IMR-90 (cell line): ENCODE measurements around the gene PPP6R1. TPM values are rescaled to one million over a fixed set of nuclear protein-coding genes. Genes with fewer than 3 reads are reported as not detected.
"Not testable (repeated sequence)": the region's sequence is repeated elsewhere in the genome, so short reads cannot be mapped to it uniquely, and the experiment has no call there.

Experiments
- ATAC-seq: fragments of 200-7000 bp; cut with Tn5 transposase; 2 replicates; pipeline ENCODE4 v1.9.1; 2020; ENCODE audit warnings: low read depth, mild to moderate bottlenecking, moderate library complexity
- BruUV-seq: library from RNA; stranded (reverse); fragments of 400-500 nt; replicated peaks from 2 replicates; lab custom pipeline; 2021; lab: Mats Ljungman, UMichigan
- CTCF ChIA-PET: fragments of 300-600 bp; formaldehyde crosslinking; extraction: SDS; loops from one replicate; lab custom pipeline; 2021; ENCODE audit warnings: antibody characterized with exemption; lab: Yijun Ruan, JAX
- POLR2A ChIA-PET: fragments of 300-600 bp; sonication (Branson Sonifier 250); formaldehyde crosslinking; loops from one replicate; lab custom pipeline; 2022; ENCODE audit warnings: antibody characterized with exemption; ENCODE audit not compliant: unreplicated experiment; lab: Charles Lee
- DNase-seq: peaks from one replicate; pipeline ENCODE4 v3.0.0; 2013
- H2AFZ ChIP-seq: replicated peaks from 2 replicates; pipeline ENCODE3; 2013; ENCODE audit warnings: low read length, mild to moderate bottlenecking; ENCODE audit not compliant: poor library complexity
- H2AK5ac ChIP-seq: 2 replicates; pipeline ENCODE4 v1.6.1; 2013; ENCODE audit warnings: low read depth, low read length, inconsistent platforms
- H2AK9ac ChIP-seq: replicated peaks from 2 replicates; pipeline ENCODE3; 2013; ENCODE audit warnings: mild to moderate bottlenecking, low read depth, low read length, moderate library complexity; ENCODE audit not compliant: poor library complexity
- H2BK120ac ChIP-seq: 2 replicates; pipeline ENCODE4 v1.6.1; 2013; ENCODE audit warnings: low read depth, low read length, inconsistent platforms
- H2BK15ac ChIP-seq: 3 replicates; pipeline ENCODE4 v1.6.1; 2013; ENCODE audit warnings: low read depth, low read length, inconsistent platforms
- H2BK20ac ChIP-seq: 2 replicates; pipeline ENCODE4 v1.6.1; 2013; ENCODE audit warnings: low read depth, mild to moderate bottlenecking, inconsistent platforms, low read length, moderate library complexity
- H2BK5ac ChIP-seq: 2 replicates; pipeline ENCODE4 v1.6.1; 2013; ENCODE audit warnings: mild to moderate bottlenecking, low read depth, low read length, inconsistent platforms; ENCODE audit not compliant: poor library complexity, severe bottlenecking
- H3K14ac ChIP-seq: replicated peaks from 2 replicates; pipeline ENCODE4 v1.6.1; 2013; ENCODE audit warnings: low read depth, low read length, inconsistent platforms
- H3K18ac ChIP-seq: 2 replicates; pipeline ENCODE4 v1.6.1; 2013; ENCODE audit warnings: low read depth, low read length, control low read depth
- H3K23ac ChIP-seq: 2 replicates; pipeline ENCODE4 v1.6.1; 2013; ENCODE audit warnings: low read depth, low read length, inconsistent platforms
- H3K27ac ChIP-seq: 2 replicates; pipeline ENCODE4 v1.5.1; 2013; ENCODE audit warnings: mild to moderate bottlenecking, control low read depth, low read length; ENCODE audit not compliant: insufficient read depth
- H3K27me3 ChIP-seq: 2 replicates; pipeline ENCODE4 v1.6.1; 2013; ENCODE audit warnings: low read length; ENCODE audit not compliant: control insufficient read depth, insufficient read depth
- H3K36me3 ChIP-seq: 2 replicates; pipeline ENCODE4 v1.6.1; 2013; ENCODE audit warnings: low read length, mixed read lengths; ENCODE audit not compliant: control insufficient read depth, insufficient read depth
- H3K4ac ChIP-seq: 2 replicates; pipeline ENCODE4 v1.6.1; 2013; ENCODE audit warnings: low read depth, low read length, inconsistent platforms
- H3K4me1 ChIP-seq: 2 replicates; pipeline ENCODE4 v1.6.1; 2013; ENCODE audit warnings: low read length, mixed read lengths; ENCODE audit not compliant: control insufficient read depth, insufficient read depth
- H3K4me2 ChIP-seq: 2 replicates; pipeline ENCODE4 v1.6.1; 2013; ENCODE audit warnings: low read depth, mild to moderate bottlenecking, control low read depth, low read length, moderate library complexity
- H3K4me3 ChIP-seq: 2 replicates; pipeline ENCODE4 v1.5.1; 2013; ENCODE audit warnings: low read depth, mild to moderate bottlenecking, control low read depth, low read length, moderate library complexity; ENCODE audit not compliant: insufficient read depth
- H3K56ac ChIP-seq: 2 replicates; pipeline ENCODE4 v1.6.1; 2013; ENCODE audit warnings: low read length, inconsistent platforms; ENCODE audit not compliant: insufficient read depth; ENCODE audit errors: extremely low read depth
- H3K79me1 ChIP-seq, 2 experiments: 2 replicates each; pipeline ENCODE4 v1.6.1; 2013; ENCODE audit warnings: low read length in 2 of 2, inconsistent platforms in 1 of 2, low read depth in 1 of 2
- H3K9ac ChIP-seq: 2 replicates; pipeline ENCODE4 v1.6.1; 2013; ENCODE audit warnings: low read depth, low read length, control low read depth
- H3K9me1 ChIP-seq: 2 replicates; pipeline ENCODE4 v1.6.1; 2013; ENCODE audit warnings: low read length, inconsistent platforms; ENCODE audit not compliant: insufficient read depth
- H3K9me3 ChIP-seq: 2 replicates; pipeline ENCODE4 v1.6.1; 2013; ENCODE audit warnings: low read length; ENCODE audit not compliant: control insufficient read depth, insufficient read depth
- H4K20me1 ChIP-seq: 2 replicates; pipeline ENCODE4 v1.6.1; 2013; ENCODE audit warnings: low read length, inconsistent platforms; ENCODE audit not compliant: insufficient read depth
- H4K5ac ChIP-seq: 2 replicates; pipeline ENCODE4 v1.6.1; 2013; ENCODE audit warnings: mild to moderate bottlenecking, low read depth, low read length, control low read depth
- H4K8ac ChIP-seq, 2 experiments: 2 replicates each; pipeline ENCODE4 v1.6.1; 2013; ENCODE audit warnings: low read depth in 2 of 2, low read length in 2 of 2, control low read depth in 1 of 2, inconsistent platforms in 1 of 2
- H4K91ac ChIP-seq: 2 replicates; pipeline ENCODE4 v1.6.1; 2013; ENCODE audit warnings: low read depth, low read length, inconsistent platforms; ENCODE audit not compliant: insufficient read depth
- RAD21 ChIP-seq: IDR thresholded peaks from 2 replicates; pipeline ENCODE4 v1.6.1; 2012; ENCODE audit warnings: low read length, improper control_type of control experiment
- whole genome bisulfite sequencing, 2 experiments: methylation state at CpG; one replicate each; pipeline versions ENCODE4 v1.1.5 to v1.1.7; 2013; ENCODE audit warnings: missing lambda C conversion rate in 2 of 2; ENCODE audit not compliant: insufficient read length in 1 of 2; ENCODE audit errors: extremely low coverage in 2 of 2; 5-methylcytosine and 5-hydroxymethylcytosine counted together
- dilution Hi-C: fragments of 300-500 bp; cut with HindIII; formaldehyde crosslinking; loops from one replicate; pipeline ENCODE4 v1.14.3; 2018; ENCODE audit warnings: low sequenced_read_pairs; ENCODE audit not compliant: unreplicated experiment
- in situ Hi-C: fragments of 300-500 bp; cut with MboI; formaldehyde crosslinking; loops from 3 replicates; pipeline ENCODE4 v1.14.3; 2019; ENCODE audit warnings: low sequenced_read_pairs, inconsistent platforms, mixed read lengths
- intact Hi-C: fragments of 100-400 bp; cut with micrococcal nuclease; formaldehyde crosslinking; loops from 2 replicates; pipeline ENCODE4 v1.10.0; 2022
- polyA plus RNA-seq, 3 experiments: library from polyadenylated mRNA; depleted of rRNA; stranded (reverse); fragments of >200 nt; gene quantifications; 2 replicates each; pipeline ENCODE4 v1.2.3, GENCODE V29; 2012; ENCODE audit warnings: low replicate concordance in 1 of 3
- total RNA-seq: library from RNA; depleted of rRNA; stranded (reverse); fragments of >200 nt; gene quantifications from 2 replicates; pipeline ENCODE4 v1.2.3, GENCODE V29; 2012
- TF ChIP-seq, protein P1 (sequence below): conservative IDR thresholded peaks from 2 replicates; pipeline ENCODE4 v1.5.1; 2012; ENCODE audit warnings: mild to moderate bottlenecking, low read depth, low read length, improper control_type of control experiment

Gene PPP6R1
- total and polyA plus RNA-seq, 2 of the 4 experiments (the other 2 are of a cell fraction): 19.9 to 50.2 TPM

DNA sequence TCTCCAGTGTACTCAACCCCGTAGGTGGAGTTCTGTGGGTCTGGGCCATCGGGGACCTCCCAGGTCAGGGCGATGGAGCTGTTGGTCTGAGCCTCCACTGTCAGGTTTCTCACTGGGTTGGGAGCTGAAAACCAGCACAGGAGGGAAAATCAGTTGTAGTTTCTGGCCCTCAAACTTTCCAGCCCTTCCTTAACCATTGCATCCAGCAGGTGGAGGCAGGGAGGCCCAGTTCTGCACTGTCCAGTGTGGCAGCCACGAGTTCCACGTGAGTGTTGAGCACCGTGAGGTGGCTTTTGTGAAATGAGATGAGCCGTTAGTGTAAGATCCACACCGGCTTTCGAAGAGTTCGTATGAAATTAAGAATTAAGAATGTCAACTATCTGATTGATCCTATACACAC is 56.6 kb downstream of the PPP6R1 start:
- H3K9me1 ChIP-seq, H3K9me3 ChIP-seq, H3K18ac ChIP-seq, intact Hi-C loops, POLR2A ChIA-PET, H4K91ac ChIP-seq, H2AK9ac ChIP-seq, ATAC-seq, H4K8ac ChIP-seq, H2BK5ac ChIP-seq, H3K56ac ChIP-seq, H3K14ac ChIP-seq, H4K5ac ChIP-seq, H3K27ac ChIP-seq, H2BK15ac ChIP-seq, BruUV-seq, H2BK20ac ChIP-seq, H3K27me3 ChIP-seq, H2AFZ ChIP-seq, CTCF ChIA-PET, H3K4me2 ChIP-seq, H3K4me3 ChIP-seq, in situ Hi-C loops, H3K4ac ChIP-seq, DNase-seq, H3K4me1 ChIP-seq, H3K36me3 ChIP-seq, H4K20me1 ChIP-seq, H3K79me1 ChIP-seq, H3K23ac ChIP-seq, H3K9ac ChIP-seq, dilution Hi-C loops, H2BK120ac ChIP-seq, H2AK5ac ChIP-seq: not testable (repeated sequence)
- TF ChIP-seq, protein P1, sequence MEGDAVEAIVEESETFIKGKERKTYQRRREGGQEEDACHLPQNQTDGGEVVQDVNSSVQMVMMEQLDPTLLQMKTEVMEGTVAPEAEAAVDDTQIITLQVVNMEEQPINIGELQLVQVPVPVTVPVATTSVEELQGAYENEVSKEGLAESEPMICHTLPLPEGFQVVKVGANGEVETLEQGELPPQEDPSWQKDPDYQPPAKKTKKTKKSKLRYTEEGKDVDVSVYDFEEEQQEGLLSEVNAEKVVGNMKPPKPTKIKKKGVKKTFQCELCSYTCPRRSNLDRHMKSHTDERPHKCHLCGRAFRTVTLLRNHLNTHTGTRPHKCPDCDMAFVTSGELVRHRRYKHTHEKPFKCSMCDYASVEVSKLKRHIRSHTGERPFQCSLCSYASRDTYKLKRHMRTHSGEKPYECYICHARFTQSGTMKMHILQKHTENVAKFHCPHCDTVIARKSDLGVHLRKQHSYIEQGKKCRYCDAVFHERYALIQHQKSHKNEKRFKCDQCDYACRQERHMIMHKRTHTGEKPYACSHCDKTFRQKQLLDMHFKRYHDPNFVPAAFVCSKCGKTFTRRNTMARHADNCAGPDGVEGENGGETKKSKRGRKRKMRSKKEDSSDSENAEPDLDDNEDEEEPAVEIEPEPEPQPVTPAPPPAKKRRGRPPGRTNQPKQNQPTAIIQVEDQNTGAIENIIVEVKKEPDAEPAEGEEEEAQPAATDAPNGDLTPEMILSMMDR: 0 out of 2 replicates have a peak, but pooled peaks have one; percentile 11
- peak; percentile 12; the same call in 1 of the 2 replicates for TF ChIP-seq RAD21
- WGBS, 2 experiments: no CpG with 5 or more reads among the region's 10 CpGs
